ENCODE data around the gene HERPUD1.

DNA sequence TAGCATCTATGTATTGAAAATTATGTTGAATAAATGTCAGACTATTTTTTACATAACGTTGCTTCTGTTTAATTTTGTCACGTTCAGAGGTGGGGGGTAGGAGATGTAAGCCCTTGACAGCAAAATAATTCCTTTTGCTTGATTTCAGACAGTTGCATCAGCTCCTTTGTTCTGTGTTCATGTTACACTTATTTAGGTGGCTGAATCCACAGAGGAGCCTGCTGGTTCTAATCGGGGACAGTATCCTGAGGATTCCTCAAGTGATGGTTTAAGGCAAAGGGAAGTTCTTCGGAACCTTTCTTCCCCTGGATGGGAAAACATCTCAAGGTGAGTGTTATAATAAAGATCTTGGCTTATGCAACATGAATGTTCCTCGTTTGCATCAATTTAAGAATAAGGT is 4.5 kb downstream of the HERPUD1 start:
- TF ChIP-seq EZH2phosphoT487 (IDR thresholded peaks at IDR 0.05; ENCODE audit: low read length) = no peak
- TF ChIP-seq, protein P1, sequence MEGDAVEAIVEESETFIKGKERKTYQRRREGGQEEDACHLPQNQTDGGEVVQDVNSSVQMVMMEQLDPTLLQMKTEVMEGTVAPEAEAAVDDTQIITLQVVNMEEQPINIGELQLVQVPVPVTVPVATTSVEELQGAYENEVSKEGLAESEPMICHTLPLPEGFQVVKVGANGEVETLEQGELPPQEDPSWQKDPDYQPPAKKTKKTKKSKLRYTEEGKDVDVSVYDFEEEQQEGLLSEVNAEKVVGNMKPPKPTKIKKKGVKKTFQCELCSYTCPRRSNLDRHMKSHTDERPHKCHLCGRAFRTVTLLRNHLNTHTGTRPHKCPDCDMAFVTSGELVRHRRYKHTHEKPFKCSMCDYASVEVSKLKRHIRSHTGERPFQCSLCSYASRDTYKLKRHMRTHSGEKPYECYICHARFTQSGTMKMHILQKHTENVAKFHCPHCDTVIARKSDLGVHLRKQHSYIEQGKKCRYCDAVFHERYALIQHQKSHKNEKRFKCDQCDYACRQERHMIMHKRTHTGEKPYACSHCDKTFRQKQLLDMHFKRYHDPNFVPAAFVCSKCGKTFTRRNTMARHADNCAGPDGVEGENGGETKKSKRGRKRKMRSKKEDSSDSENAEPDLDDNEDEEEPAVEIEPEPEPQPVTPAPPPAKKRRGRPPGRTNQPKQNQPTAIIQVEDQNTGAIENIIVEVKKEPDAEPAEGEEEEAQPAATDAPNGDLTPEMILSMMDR (IDR thresholded peaks at IDR 0.05; ENCODE audit: low read length) = 0 out of 2 replicates have a peak, but pooled peaks have one; percentile 2

Measured in MM.1S (cell line).